Measurements from ENCODE around the gene DCAKD. TPM values are rescaled to one million over a fixed set of nuclear protein-coding genes. Genes with fewer than 3 reads are reported as not detected.
A peak's percentile ranks its signal among the peaks of the same experiment; 100 is the strongest.

Gene DCAKD
- total and polyA plus RNA-seq, 4 experiments from 2014 or later, result 8.8 to 32.1 (median 24.1) TPM

DNA sequence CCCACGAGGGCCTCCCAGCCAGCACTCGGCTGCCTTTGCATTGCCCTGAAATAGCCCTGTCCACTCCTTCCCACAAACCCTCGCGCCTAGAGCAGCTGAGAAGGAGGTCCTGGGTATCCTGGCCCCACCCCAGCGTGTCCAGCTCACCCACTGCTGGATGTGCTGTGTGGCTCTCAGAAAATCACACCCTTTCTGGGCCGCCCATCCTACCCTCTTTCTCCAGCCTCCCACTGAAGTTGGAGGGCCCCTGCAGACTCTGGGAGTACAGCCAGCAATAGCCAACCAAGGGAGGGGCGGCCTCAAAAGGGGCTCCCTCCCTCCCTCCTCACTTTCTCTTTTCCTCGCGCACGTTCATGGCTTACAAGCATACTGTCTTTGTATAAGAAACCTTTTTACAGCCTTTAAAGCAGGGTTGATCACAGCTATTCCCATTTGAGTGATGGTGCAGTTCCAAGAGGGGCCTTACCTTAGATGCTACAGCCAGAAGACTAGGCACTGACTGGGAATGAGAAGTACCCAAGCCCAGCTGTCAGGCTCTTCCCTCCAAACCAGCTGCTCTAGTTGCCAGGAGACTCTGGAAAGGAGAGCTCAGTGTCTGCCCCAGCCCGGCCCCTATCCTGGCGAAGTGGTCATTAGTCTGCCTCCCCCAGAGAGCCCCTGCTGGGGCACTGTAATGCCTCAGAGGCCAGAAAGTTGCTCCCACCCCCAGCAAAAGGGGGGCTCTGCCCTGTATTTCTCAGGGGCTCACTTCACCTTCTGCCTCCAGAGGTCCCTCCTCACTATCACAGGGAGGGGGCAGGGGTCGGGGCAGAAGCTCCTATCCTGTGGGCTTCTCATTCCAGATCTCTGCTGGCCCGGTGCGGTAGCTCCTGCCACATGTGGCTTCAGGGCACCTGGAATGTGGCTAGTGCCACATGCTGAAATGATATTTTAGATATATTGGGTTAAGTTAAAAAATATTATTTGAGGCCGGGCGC, 38.1 kb downstream of the DCAKD start:
- Mint-ChIP-seq H3K4me3 (no peak overlapping the region), H3K4me1 (no peaks in the 10 kb centered on the region), H3K9me3 (no peaks in the 10 kb centered on the region), H3K36me3 (no peaks in the 10 kb centered on the region), H3K27me3 (peaks cover 7 to 20% of the 10 kb centered on the region in 2 donors), H3K27ac (no peak overlapping the region)
- no peak overlapping the region for H3K4me3 ChIP-seq (ENCODE audit: low read length in 2 of 2)
- H3K27ac ChIP-seq (ENCODE audit: low read depth, low read length), result no peak overlapping the region
- no peaks in the 10 kb centered on the region for H3K9me3 ChIP-seq (ENCODE audit: control insufficient read depth in 1 of 2, low read length in 2 of 2)
- no peaks in the 10 kb centered on the region for H3K27me3 ChIP-seq (ENCODE audit: insufficient read depth, low read length)
- no peaks in the 10 kb centered on the region for H3K36me3 ChIP-seq (ENCODE audit: insufficient read depth, low read length)
- ChIA-PET CTCF (ENCODE audit: partially characterized antibody) (interaction anchor here (0.7 to 1.4 kb wide), 2 partner anchors 85 to 92 kb away, joined by 3 read pairs; no protein-coding TSS in a partner anchor), POLR2A (ENCODE audit: partially characterized antibody) (no interaction called here)
- no peaks in the 10 kb centered on the region for H3K4me1 ChIP-seq (ENCODE audit: insufficient read depth, low read length)
- intact Hi-C loops (cut with micrococcal nuclease), result loop anchor here (10.0 kb wide), 1 partner anchor 69 kb away; the partner anchor contains the start of gene KIF18B
- no peak for DNase-seq

DNA sequence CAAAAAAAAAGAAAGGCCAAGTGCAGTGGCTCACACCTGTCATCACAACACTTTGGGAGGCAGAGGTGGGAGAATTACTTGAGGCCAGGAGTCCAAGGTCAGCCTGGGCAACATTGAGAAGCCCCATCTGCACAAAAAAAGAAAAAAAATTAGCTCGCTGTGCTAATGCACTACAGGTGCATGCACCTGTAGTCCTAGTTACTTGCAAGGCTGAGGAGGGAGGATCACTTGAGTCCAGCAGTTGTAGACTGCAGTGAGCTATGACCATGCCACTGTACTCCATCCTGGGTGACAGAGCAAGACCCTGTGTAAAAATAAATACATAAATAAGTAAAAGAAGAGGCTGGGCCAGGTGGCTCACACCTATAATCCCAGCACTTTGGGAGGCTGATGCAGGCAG, 39.7 kb downstream of the DCAKD start:
- no peak overlapping the region for H3K4me3 Mint-ChIP-seq
- H3K4me1 ChIP-seq (ENCODE audit: insufficient read depth, low read length), result no peaks in the 10 kb centered on the region
- no peak overlapping the region for H3K4me3 ChIP-seq (ENCODE audit: low read length in 2 of 2)
- H3K4me1 Mint-ChIP-seq, result no peaks in the 10 kb centered on the region
- no peaks in the 10 kb centered on the region for H3K27me3 ChIP-seq (ENCODE audit: insufficient read depth, low read length)
- H3K9me3 Mint-ChIP-seq, result peaks cover 0 to 2% (median 0%) of the 10 kb centered on the region in 8 donors
- H3K27ac Mint-ChIP-seq, result no peak overlapping the region
- H3K36me3 Mint-ChIP-seq, result no peaks in the 10 kb centered on the region
- intact Hi-C loops (cut with micrococcal nuclease), result loop anchor here (10.0 kb wide), 1 partner anchor 67 kb away; the partner anchor contains the start of gene KIF18B
- H3K9me3 ChIP-seq (ENCODE audit: control insufficient read depth in 1 of 2, low read length in 2 of 2), result no peaks in the 10 kb centered on the region
- H3K36me3 ChIP-seq (ENCODE audit: insufficient read depth, low read length), result no peaks in the 10 kb centered on the region
- H3K27ac ChIP-seq (ENCODE audit: low read depth, low read length), result no peak overlapping the region
- POLR2A ChIA-PET (ENCODE audit: partially characterized antibody), result no interaction called here
- H3K27me3 Mint-ChIP-seq, result peaks cover 8 to 22% of the 10 kb centered on the region in 2 donors
- no peak for DNase-seq
- CTCF ChIA-PET (ENCODE audit: partially characterized antibody), result interaction anchor here (1.0 to 1.1 kb wide), 2 partner anchors 10 to 13 kb away, joined by 3 read pairs; no protein-coding TSS in a partner anchor

DNA sequence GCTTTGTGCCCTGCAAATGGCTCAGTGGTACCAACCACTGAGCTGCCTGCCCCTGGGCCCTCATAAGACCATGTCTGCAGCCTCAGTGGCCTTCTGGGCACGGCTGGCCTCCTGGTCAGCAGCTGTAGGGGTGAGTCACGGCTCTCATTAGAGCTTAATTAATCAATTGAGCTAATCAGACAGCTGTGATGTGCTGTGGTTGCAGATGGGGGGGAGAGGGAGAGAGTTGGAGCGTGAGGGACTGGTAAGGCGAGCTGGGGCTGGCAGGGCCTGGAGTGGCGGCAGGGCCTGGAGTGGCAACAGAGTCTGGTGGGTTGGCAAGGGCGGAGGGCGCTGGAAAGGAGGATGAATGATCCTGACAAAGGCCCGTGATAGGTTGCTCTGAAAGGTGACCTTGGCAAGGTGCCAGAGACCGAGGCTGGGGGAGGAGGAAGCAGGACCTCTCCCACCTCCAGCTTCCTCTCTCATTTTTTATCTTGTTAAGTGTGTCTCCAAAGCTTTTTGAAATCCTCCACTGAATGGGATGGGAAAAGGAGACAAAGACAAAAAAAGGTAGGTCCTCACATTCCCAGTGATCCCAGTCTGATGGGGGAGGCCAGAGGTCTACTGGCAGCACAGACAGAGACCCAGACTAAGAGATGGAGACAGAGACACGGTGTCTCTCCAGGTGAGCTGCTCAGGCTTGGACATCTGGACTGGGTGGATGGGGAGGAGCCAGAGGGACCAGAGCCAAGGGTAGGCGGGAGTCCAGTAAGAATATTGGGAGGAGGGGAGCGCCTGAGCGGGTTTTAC, 41.6 kb downstream of the DCAKD start:
- Histone ChIP-seq H3K27ac (ENCODE audit: low read depth, low read length) (no peak overlapping the region), H3K4me1 (ENCODE audit: insufficient read depth, low read length) (no peaks in the 10 kb centered on the region), H3K9me3 (ENCODE audit: control insufficient read depth in 1 of 2, low read length in 2 of 2) (no peaks in the 10 kb centered on the region), H3K36me3 (ENCODE audit: insufficient read depth, low read length) (no peaks in the 10 kb centered on the region), H3K4me3 (ENCODE audit: low read length in 2 of 2) (no peak overlapping the region), H3K27me3 (ENCODE audit: insufficient read depth, low read length) (no peaks in the 10 kb centered on the region)
- CTCF ChIA-PET (ENCODE audit: partially characterized antibody), result interaction anchor here (2.0 kb wide), 1 partner anchor 13 kb away, joined by 5 read pairs; no protein-coding TSS in a partner anchor
- no peaks in the 10 kb centered on the region for H3K36me3 Mint-ChIP-seq
- no peak overlapping the region for H3K4me3 Mint-ChIP-seq
- H3K4me1 Mint-ChIP-seq, result no peaks in the 10 kb centered on the region
- H3K9me3 Mint-ChIP-seq, result peaks cover 0 to 2% (median 0%) of the 10 kb centered on the region in 8 donors
- H3K27me3 Mint-ChIP-seq, result peaks cover 8 to 11% of the 10 kb centered on the region in 2 donors
- H3K27ac Mint-ChIP-seq, result no peak overlapping the region
- POLR2A ChIA-PET (ENCODE audit: partially characterized antibody), result interaction anchor here (0.6 kb wide), 1 partner anchor 11 kb away, joined by 3 read pairs; no protein-coding TSS in a partner anchor
- no peak for DNase-seq
- intact Hi-C loops (cut with micrococcal nuclease), result loop anchor here (10.0 kb wide), 1 partner anchor 65 kb away; the partner anchor contains the start of gene KIF18B

DNA sequence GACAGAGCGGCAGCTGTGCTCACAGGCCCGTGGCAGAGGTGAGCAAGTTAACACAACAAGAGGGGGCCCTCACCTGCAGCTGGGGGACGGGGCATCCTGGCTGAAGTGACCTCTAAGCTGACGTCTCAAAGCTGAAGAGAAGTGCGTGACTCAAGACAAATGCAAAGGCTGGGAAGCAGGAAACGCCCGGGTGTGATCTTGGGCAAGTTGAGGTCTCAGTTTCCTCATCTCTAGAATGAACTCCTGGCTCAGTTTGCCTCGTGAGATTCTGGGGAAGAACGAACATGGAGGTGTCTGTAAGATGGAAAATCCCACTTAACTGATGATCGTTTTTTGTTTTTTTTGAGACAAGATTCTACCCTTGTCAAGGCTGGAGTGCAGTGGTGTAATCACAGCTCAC, 43.2 kb downstream of the DCAKD start:
- intact Hi-C loops (cut with micrococcal nuclease), result no loop called here
- Mint-ChIP-seq H3K27me3 (peaks cover 10 to 16% of the 10 kb centered on the region in 2 donors), H3K4me1 (no peaks in the 10 kb centered on the region), H3K4me3 (no peak overlapping the region), H3K9me3 (peaks cover 0 to 2% (median 0%) of the 10 kb centered on the region in 8 donors), H3K36me3 (no peaks in the 10 kb centered on the region), H3K27ac (no peak overlapping the region)
- H3K36me3 ChIP-seq (ENCODE audit: insufficient read depth, low read length), result no peaks in the 10 kb centered on the region
- ChIA-PET POLR2A (ENCODE audit: partially characterized antibody) (no interaction called here), CTCF (ENCODE audit: partially characterized antibody) (interaction anchor here (2.0 kb wide), 1 partner anchor 14 kb away, joined by 5 read pairs; no protein-coding TSS in a partner anchor)
- H3K9me3 ChIP-seq (ENCODE audit: control insufficient read depth in 1 of 2, low read length in 2 of 2), result no peaks in the 10 kb centered on the region
- no peak for DNase-seq
- no peaks in the 10 kb centered on the region for H3K4me1 ChIP-seq (ENCODE audit: insufficient read depth, low read length)
- H3K4me3 ChIP-seq (ENCODE audit: low read length in 2 of 2), result no peak overlapping the region
- H3K27ac ChIP-seq (ENCODE audit: low read depth, low read length), result no peak overlapping the region
- H3K27me3 ChIP-seq (ENCODE audit: insufficient read depth, low read length), result no peaks in the 10 kb centered on the region

DNA sequence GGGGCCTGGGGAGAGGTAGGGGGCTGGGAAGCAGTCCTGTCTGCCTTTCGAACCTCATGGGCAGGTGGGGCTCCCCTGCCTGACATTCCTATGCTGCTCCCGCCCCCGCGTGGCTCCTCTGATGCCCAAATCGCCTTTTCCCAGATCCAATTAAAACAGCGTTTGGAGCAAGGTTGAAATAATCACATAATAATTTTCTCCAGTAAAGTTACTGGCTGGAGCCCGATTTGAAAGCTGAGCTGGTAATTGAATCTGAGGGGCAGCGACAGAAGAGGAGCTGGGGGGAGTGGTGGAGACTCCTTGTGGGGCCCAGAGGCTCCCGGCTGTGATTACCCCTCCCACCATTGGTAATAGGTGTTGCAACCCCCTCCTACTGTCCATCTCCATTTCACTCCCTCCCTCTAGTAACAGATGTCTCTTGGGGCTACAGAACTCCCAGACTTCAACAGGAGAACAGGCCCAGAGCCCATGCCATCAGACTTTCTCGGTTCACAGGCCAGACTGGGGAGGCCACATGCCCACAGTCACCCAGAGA, 44.4 kb downstream of the DCAKD start:
- Mint-ChIP-seq H3K27ac (peak overlapping the region in 1 of 7 donors; percentile 30), H3K9me3 (peaks cover 0 to 2% (median 0%) of the 10 kb centered on the region in 8 donors), H3K27me3 (peaks cover 10 to 16% of the 10 kb centered on the region in 2 donors), H3K4me1 (no peaks in the 10 kb centered on the region), H3K4me3 (no peak overlapping the region), H3K36me3 (no peaks in the 10 kb centered on the region)
- H3K4me3 ChIP-seq (ENCODE audit: low read length in 2 of 2), result no peak overlapping the region
- no peaks in the 10 kb centered on the region for H3K27me3 ChIP-seq (ENCODE audit: insufficient read depth, low read length)
- no peaks in the 10 kb centered on the region for H3K4me1 ChIP-seq (ENCODE audit: insufficient read depth, low read length)
- no peak overlapping the region for H3K27ac ChIP-seq (ENCODE audit: low read depth, low read length)
- POLR2A ChIA-PET (ENCODE audit: partially characterized antibody), result no interaction called here
- H3K36me3 ChIP-seq (ENCODE audit: insufficient read depth, low read length), result no peaks in the 10 kb centered on the region
- DNase-seq, result no peak
- intact Hi-C loops (cut with micrococcal nuclease), result no loop called here
- H3K9me3 ChIP-seq (ENCODE audit: control insufficient read depth in 1 of 2, low read length in 2 of 2), result no peaks in the 10 kb centered on the region
- CTCF ChIA-PET (ENCODE audit: partially characterized antibody), result no interaction called here

DNA sequence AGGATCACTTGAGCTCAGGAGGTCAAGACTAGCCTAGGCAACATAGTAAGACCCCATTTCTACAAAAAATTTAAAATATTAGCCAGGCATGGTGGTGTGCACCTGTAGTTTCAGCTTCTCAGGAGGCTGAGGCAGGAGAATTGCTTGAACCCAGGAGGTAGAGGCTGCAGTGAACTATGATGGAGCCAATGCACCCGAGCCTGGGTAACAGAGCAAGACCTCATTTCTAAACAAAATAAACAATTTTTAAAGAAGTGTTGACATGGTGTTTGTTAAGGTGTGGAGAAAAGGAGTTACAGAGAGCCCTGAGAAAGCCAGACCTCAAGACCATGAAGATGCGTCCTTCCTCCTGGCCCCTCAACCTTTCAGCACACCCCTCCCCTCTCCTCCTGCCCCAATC, 45.7 kb downstream of the DCAKD start:
- H3K4me1 Mint-ChIP-seq, result no peaks in the 10 kb centered on the region
- Histone ChIP-seq H3K4me1 (ENCODE audit: insufficient read depth, low read length) (no peaks in the 10 kb centered on the region), H3K27ac (ENCODE audit: low read depth, low read length) (no peak overlapping the region), H3K4me3 (ENCODE audit: low read length in 2 of 2) (no peak overlapping the region), H3K27me3 (ENCODE audit: insufficient read depth, low read length) (no peaks in the 10 kb centered on the region), H3K36me3 (ENCODE audit: insufficient read depth, low read length) (no peaks in the 10 kb centered on the region), H3K9me3 (ENCODE audit: control insufficient read depth in 1 of 2, low read length in 2 of 2) (no peaks in the 10 kb centered on the region)
- no peak for DNase-seq
- peaks cover 13 to 18% of the 10 kb centered on the region in 2 donors for H3K27me3 Mint-ChIP-seq
- peaks cover 0 to 2% (median 0%) of the 10 kb centered on the region in 8 donors for H3K9me3 Mint-ChIP-seq
- H3K4me3 Mint-ChIP-seq, result no peak overlapping the region
- intact Hi-C loops (cut with micrococcal nuclease), result no loop called here
- no peaks in the 10 kb centered on the region for H3K36me3 Mint-ChIP-seq
- no peak overlapping the region for H3K27ac Mint-ChIP-seq
- POLR2A ChIA-PET (ENCODE audit: partially characterized antibody), result no interaction called here
- CTCF ChIA-PET (ENCODE audit: partially characterized antibody), result interaction anchor here (1.6 kb wide), 1 partner anchor 85 kb away, joined by 3 read pairs; no protein-coding TSS in a partner anchor

Data from CD4-positive, alpha-beta memory T cell (primary cell).